IPS DF 6.9 (cell line): ENCODE results near the gene ALDH1A3.

Experiments
- DNase-seq: peaks from one replicate; pipeline ENCODE4 v3.0.0-alpha.2; 2013; ENCODE audit warnings: low read depth, low spot score
- H3K27ac ChIP-seq: one replicate; pipeline ENCODE4 v1.5.1; 2013; ENCODE audit warnings: low read length, control low read depth
- H3K27me3 ChIP-seq: 2 replicates; pipeline ENCODE4 v1.6.1; 2013; ENCODE audit warnings: mild to moderate bottlenecking, low read length; ENCODE audit not compliant: control insufficient read depth, insufficient read depth
- H3K36me3 ChIP-seq: 2 replicates; pipeline ENCODE4 v1.6.1; 2013; ENCODE audit warnings: low read length; ENCODE audit not compliant: control insufficient read depth, insufficient read depth
- H3K4me1 ChIP-seq: 2 replicates; pipeline ENCODE4 v1.6.1; 2013; ENCODE audit warnings: low read length; ENCODE audit not compliant: control insufficient read depth, insufficient read depth
- H3K4me3 ChIP-seq: 2 replicates; pipeline ENCODE4 v1.5.1; 2013; ENCODE audit warnings: mild to moderate bottlenecking, low read length
- H3K9me3 ChIP-seq: 2 replicates; pipeline ENCODE4 v1.6.1; 2013; ENCODE audit warnings: low read length, inconsistent platforms; ENCODE audit not compliant: control insufficient read depth, insufficient read depth
- WGBS: extraction: QIAGEN DNeasy Blood & Tissue Kit; methylation state at CpG from one replicate; pipeline ENCODE4 v1.1.7; 2013; ENCODE audit warnings: mixed read lengths, missing lambda C conversion rate; ENCODE audit not compliant: insufficient read length, insufficient coverage; 5-methylcytosine and 5-hydroxymethylcytosine counted together

ALDH1A3 gene

DNA sequence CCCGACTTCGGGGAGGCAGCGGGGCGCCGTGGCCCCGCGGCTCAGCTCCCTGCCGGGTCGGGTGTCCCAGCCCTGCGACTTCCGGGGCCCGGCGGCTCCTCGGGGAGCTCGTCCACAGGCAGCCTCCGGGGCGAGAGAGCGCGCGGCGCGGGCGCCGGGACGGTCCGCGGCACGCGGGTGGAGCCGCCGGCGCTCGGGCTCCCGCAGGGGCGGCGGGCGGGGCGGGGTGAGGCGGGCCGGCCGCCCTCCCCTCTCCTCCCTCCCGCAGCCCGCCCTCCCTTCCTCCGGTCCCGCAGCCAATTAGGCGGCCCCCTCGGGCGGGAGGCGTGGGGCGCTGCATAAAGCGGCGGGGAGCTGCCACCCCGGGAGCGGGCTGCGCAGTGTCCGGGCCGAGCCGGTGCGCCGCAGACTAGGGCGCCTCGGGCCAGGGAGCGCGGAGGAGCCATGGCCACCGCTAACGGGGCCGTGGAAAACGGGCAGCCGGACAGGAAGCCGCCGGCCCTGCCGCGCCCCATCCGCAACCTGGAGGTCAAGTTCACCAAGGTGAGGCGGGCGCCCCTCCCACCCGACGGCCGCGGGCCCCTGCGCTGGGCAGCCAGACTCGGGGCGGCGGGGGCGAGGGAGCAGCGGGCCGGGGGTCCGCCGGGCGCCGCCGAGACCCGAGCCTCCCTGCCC is at the start of gene ALDH1A3:
Gene ALDH1A3 (plus strand): TSS at position 368 of the 675 bp plus-strand sequence. CDS start 77 bp downstream, at position 445.
- WGBS = no CpG with 5 or more reads among the region's 93 CpGs
- H3K36me3 ChIP-seq = no peaks in the 10 kb centered on the region
- peaks cover 26% of the 10 kb centered on the region for H3K27me3 ChIP-seq
- DNase-seq = no peak
- H3K27ac ChIP-seq = no peak within 1 kb of the TSS
- no peaks in the 10 kb centered on the region for H3K9me3 ChIP-seq
- peak within 1 kb of the TSS; percentile 74; the same call in 1 of the 2 replicates for H3K4me3 ChIP-seq
- H3K4me1 ChIP-seq = peaks cover 2% of the 10 kb centered on the region; the same call in 1 of the 2 replicates

DNA sequence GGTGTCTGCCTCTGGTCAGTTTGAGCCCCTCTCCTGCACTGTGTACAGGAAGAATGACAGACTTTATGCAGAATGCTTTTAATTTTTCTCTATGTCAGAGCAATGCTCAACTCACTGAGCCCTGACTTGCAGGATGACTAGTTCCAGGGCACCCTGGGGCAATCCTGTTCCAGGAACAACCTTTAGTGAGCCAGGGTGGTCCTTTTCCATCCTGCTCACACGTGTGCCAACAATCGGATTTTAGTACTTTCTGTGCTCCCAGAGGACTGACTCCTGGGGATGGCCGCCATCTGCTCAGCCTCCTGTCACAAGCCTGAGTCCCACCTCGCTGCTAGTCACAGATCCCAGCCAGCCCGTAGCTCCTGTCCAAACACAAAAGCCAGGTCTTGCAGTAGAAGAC is 48.2 kb upstream of the ALDH1A3 start:
- Histone ChIP-seq H3K4me3 (no peak overlapping the region), H3K27me3 (no peaks in the 10 kb centered on the region), H3K4me1 (no peaks in the 10 kb centered on the region), H3K9me3 (no peaks in the 10 kb centered on the region), H3K36me3 (no peaks in the 10 kb centered on the region), H3K27ac (no peak overlapping the region)
- no CpG with 5 or more reads among the region's 5 CpGs for WGBS
- no peak for DNase-seq

- Histone ChIP-seq H3K4me3 (no peak overlapping the region), H3K9me3 (no peaks in the 10 kb centered on the region), H3K27ac (no peak overlapping the region), H3K36me3 (no peaks in the 10 kb centered on the region), H3K27me3 (no peaks in the 10 kb centered on the region), H3K4me1 (no peaks in the 10 kb centered on the region)
- DNase-seq = no peak
- no CpG with 5 or more reads among the region's 9 CpGs for WGBS
Observed at GRCh38 chr15:100832149-100832942, 47.3 kb upstream of the ALDH1A3 start.

GRCh38 chr15:100833417-100834389 is 45.9 kb upstream of the ALDH1A3 start:
- H3K27me3 ChIP-seq = no peaks in the 10 kb centered on the region
- WGBS = no CpG with 5 or more reads among the region's 11 CpGs
- H3K4me1 ChIP-seq = no peaks in the 10 kb centered on the region
- no peaks in the 10 kb centered on the region for H3K36me3 ChIP-seq
- no peak overlapping the region for H3K27ac ChIP-seq
- DNase-seq = no peak
- H3K9me3 ChIP-seq = no peaks in the 10 kb centered on the region
- H3K4me3 ChIP-seq = no peak overlapping the region

DNA sequence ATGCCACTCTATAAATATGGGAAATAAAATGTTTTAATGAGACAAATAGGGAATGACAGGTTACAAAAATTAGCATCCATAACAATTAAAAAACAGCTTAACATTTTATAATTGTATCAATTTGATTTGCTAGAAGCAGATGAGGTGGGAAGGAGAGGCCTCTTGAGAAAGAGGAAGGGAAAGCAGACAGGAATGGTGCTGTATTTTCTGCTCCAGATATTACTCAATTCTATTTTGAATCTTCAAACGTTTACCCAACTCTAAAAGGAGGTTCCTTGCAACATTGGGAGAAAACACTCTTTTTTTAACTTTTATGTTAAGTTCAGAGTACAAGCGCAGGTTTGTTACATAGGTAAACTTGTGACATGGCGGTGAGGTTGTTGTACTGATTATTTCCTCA is 44.9 kb upstream of the ALDH1A3 start:
- no CpG with 5 or more reads among the region's 3 CpGs for WGBS
- H3K4me3 ChIP-seq = no peak overlapping the region
- no peak for DNase-seq
- H3K27ac ChIP-seq = no peak overlapping the region
- H3K9me3 ChIP-seq = no peaks in the 10 kb centered on the region
- H3K36me3 ChIP-seq = no peaks in the 10 kb centered on the region
- no peaks in the 10 kb centered on the region for H3K4me1 ChIP-seq
- H3K27me3 ChIP-seq = no peaks in the 10 kb centered on the region

DNA sequence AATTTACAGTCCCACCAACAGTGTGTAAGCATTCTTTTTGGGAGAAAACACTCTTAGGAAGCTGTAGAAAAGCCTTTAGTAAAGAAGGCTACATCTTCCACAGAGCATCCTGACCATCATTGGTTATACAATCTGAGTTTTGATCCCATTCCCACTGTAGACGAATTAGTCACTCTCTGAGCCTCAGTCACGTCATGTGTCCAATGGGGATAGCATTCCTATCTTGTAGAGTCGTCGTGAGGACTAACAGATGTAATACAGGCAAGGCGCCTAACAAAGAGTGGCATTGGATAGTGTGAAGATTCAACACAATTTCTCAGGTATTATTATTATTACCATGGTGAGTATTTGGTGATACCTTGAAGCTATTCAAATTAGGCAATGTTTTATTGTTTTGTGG is 44.0 kb upstream of the ALDH1A3 start:
- Histone ChIP-seq H3K36me3 (no peaks in the 10 kb centered on the region), H3K27me3 (no peaks in the 10 kb centered on the region), H3K27ac (no peak overlapping the region), H3K9me3 (no peaks in the 10 kb centered on the region), H3K4me3 (no peak overlapping the region), H3K4me1 (no peaks in the 10 kb centered on the region)
- no peak for DNase-seq
- no CpG with 5 or more reads among the region's 5 CpGs for WGBS

- H3K4me3 ChIP-seq = no peak overlapping the region
- no peaks in the 10 kb centered on the region for H3K27me3 ChIP-seq
- DNase-seq = no peak
- WGBS = no CpG with 5 or more reads among the region's 5 CpGs
- H3K36me3 ChIP-seq = no peaks in the 10 kb centered on the region
- H3K9me3 ChIP-seq = no peaks in the 10 kb centered on the region
- H3K27ac ChIP-seq = no peak overlapping the region
- H3K4me1 ChIP-seq = no peaks in the 10 kb centered on the region
Observed at GRCh38 chr15:100836501-100836900, 43.1 kb upstream of the ALDH1A3 start.

- Histone ChIP-seq H3K27ac (no peak overlapping the region), H3K4me3 (no peak overlapping the region), H3K27me3 (no peaks in the 10 kb centered on the region), H3K9me3 (no peaks in the 10 kb centered on the region), H3K4me1 (no peaks in the 10 kb centered on the region), H3K36me3 (no peaks in the 10 kb centered on the region)
- no peak for DNase-seq
- WGBS = no CpG with 5 or more reads among the region's 3 CpGs
Observed at GRCh38 chr15:100841426-100841825, 38.2 kb upstream of the ALDH1A3 start.

DNA sequence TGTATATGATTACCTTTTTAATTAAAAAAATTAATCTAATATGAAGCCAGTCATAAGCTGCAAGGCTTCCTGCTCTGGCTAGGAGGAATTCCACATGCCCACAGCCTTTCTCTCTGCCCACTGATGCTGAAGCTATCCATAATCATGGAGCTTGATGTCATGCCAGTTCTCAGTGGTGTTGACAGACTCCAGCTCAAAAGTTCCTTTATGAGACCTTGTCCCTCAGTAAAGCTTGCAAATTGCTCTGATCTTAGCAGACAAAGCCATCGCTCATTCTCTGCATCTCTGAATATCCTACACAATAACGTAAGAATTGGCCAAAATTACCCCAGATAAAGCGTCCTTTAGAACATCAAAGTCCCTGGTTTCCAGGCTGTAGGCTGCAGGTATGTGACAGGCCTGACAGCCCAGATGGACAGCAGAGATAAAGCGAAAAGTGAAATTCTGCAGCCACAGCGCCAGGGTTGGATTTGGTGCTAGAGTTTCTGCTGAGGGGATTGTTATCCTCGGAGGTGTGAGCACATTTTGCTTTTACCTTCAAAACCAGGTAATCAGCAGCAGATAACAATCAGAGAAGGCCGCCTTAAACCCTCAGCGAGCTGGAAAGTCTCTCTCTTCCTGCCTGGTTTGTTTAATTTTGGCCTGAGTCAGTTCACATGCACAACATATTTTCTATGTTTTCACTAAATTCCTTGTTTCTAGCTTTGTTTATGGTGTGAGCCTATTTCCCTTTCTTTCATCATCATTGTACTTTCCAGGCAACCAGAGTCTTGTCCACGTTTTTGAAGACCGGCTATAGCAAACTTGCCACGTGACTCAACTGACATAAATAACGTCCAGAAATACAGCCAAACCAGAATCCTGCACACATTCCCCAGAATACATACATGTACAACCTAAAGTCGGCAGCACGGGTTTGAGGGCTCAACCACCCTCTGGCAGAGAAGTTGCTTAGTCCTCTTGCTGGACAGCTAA is 36.6 kb upstream of the ALDH1A3 start:
- H3K27ac ChIP-seq = no peak overlapping the region
- H3K9me3 ChIP-seq = no peaks in the 10 kb centered on the region
- WGBS = no CpG with 5 or more reads among the region's 14 CpGs
- no peaks in the 10 kb centered on the region for H3K36me3 ChIP-seq
- no peak for DNase-seq
- H3K4me1 ChIP-seq = no peaks in the 10 kb centered on the region
- H3K4me3 ChIP-seq = no peak overlapping the region
- no peaks in the 10 kb centered on the region for H3K27me3 ChIP-seq
